Liver (tissue), 9 donors: Measurements from ENCODE around the gene LCE3E. TPM values are rescaled to one million over a fixed set of nuclear protein-coding genes. Genes with fewer than 3 reads are reported as not detected.
"Not testable (repeated sequence)": the region's sequence is repeated elsewhere in the genome, so short reads cannot be mapped to it uniquely, and the experiment has no call there.

Experiments
- DNase-seq: peaks from one replicate; pipeline ENCODE4 v3.0.0-alpha.2; 2017; ENCODE audit warnings: low spot score
- H3K27ac ChIP-seq, 2 donors: one replicate each; pipeline ENCODE4 v1.7.0; 2013; ENCODE audit warnings: inconsistent platforms in 2 of 2, low read length in 2 of 2, control low read depth in 1 of 2, low read depth in 1 of 2, mild to moderate bottlenecking in 1 of 2
- H3K27me3 ChIP-seq, 4 donors: one replicate each; pipeline versions ENCODE4 v1.6.1 to v1.7.0; 2013; ENCODE audit warnings: low read length in 3 of 4, inconsistent platforms in 1 of 4, mild to moderate bottlenecking in 1 of 4, moderate library complexity in 1 of 4; ENCODE audit not compliant: control insufficient read depth in 4 of 4, insufficient read depth in 4 of 4
- H3K36me3 ChIP-seq, 4 donors: one replicate each; pipeline versions ENCODE4 v1.6.1 to v1.7.0; 2013; ENCODE audit warnings: low read length in 3 of 4, mild to moderate bottlenecking in 3 of 4, low read depth in 1 of 4, moderate library complexity in 1 of 4; ENCODE audit not compliant: control insufficient read depth in 4 of 4, insufficient read depth in 3 of 4
- H3K4me1 ChIP-seq, 4 donors: one replicate each; pipeline versions ENCODE4 v1.6.1 to v1.7.0; 2013; ENCODE audit warnings: low read length in 3 of 4, mild to moderate bottlenecking in 3 of 4, moderate library complexity in 1 of 4; ENCODE audit not compliant: control insufficient read depth in 4 of 4, insufficient read depth in 4 of 4
- H3K4me3 ChIP-seq, 3 donors: one replicate each; pipeline versions ENCODE4 v1.6.1 to v1.7.0; 2013; ENCODE audit warnings: low read length in 3 of 3, control low read depth in 1 of 3, low read depth in 1 of 3, mild to moderate bottlenecking in 1 of 3
- H3K9ac ChIP-seq, 2 donors: one replicate each; pipeline ENCODE4 v1.7.0; 2013; ENCODE audit warnings: low read length in 2 of 2, mild to moderate bottlenecking in 2 of 2, moderate library complexity in 2 of 2, control low read depth in 1 of 2, low read depth in 1 of 2
- H3K9me3 ChIP-seq, 4 donors: one replicate each; pipeline versions ENCODE4 v1.6.1 to v1.7.0; 2013; ENCODE audit warnings: low read length in 3 of 4; ENCODE audit not compliant: control insufficient read depth in 4 of 4
- EGR1 ChIP-seq, 2 donors: IDR thresholded peaks; 2 replicates each; pipeline ENCODE4 v1.6.1; 2016 to 2018; ENCODE audit warnings: antibody characterized with exemption in 2 of 2, low read depth in 2 of 2
- FOXA1 ChIP-seq: IDR thresholded peaks from 2 replicates; pipeline ENCODE4 v1.6.1; 2016; ENCODE audit warnings: antibody characterized with exemption
- GABPA ChIP-seq, 2 donors: IDR thresholded peaks in 1 of 2; conservative IDR thresholded peaks in 1 of 2; 2 replicates each; pipeline ENCODE4 v1.6.1; 2016; ENCODE audit warnings: antibody characterized with exemption in 2 of 2, mild to moderate bottlenecking in 1 of 2, moderate library complexity in 1 of 2
- HNF4G ChIP-seq: IDR thresholded peaks from 2 replicates; pipeline ENCODE4 v1.6.1; 2016; ENCODE audit warnings: antibody characterized with exemption
- JUND ChIP-seq, 2 donors: IDR thresholded peaks; 2 replicates each; pipeline ENCODE4 v1.6.1; 2016; ENCODE audit warnings: antibody characterized with exemption in 2 of 2
- NR2F2 ChIP-seq: IDR thresholded peaks from 2 replicates; pipeline ENCODE4 v1.6.1; 2016; ENCODE audit warnings: antibody characterized with exemption
- RAD21 ChIP-seq, 2 donors: IDR thresholded peaks; 2 replicates each; pipeline ENCODE4 v1.6.1; 2016; ENCODE audit warnings: antibody characterized with exemption in 2 of 2, mild to moderate bottlenecking in 2 of 2
- RXRA ChIP-seq, 2 donors: IDR thresholded peaks; 2 replicates each; pipeline ENCODE4 v1.6.1; 2017 to 2018; ENCODE audit warnings: antibody characterized with exemption in 2 of 2, mild to moderate bottlenecking in 1 of 2
- SP1 ChIP-seq: IDR thresholded peaks from 2 replicates; pipeline ENCODE4 v1.6.1; 2018; ENCODE audit warnings: antibody characterized with exemption, mild to moderate bottlenecking
- TAF1 ChIP-seq: conservative IDR thresholded peaks from 2 replicates; pipeline ENCODE4 v1.6.1; 2016; ENCODE audit warnings: antibody characterized with exemption, mild to moderate bottlenecking
- YY1 ChIP-seq: IDR thresholded peaks from 2 replicates; pipeline ENCODE4 v1.6.1; 2016; ENCODE audit warnings: antibody characterized with exemption, mild to moderate bottlenecking
- WGBS: extraction: QIAGEN DNeasy Blood & Tissue Kit; methylation state at CpG from one replicate; pipeline ENCODE4 v1.1.7; 2013; 5-methylcytosine and 5-hydroxymethylcytosine counted together
- polyA plus RNA-seq, 2 donors: library from polyadenylated mRNA; stranded (reverse) in 1 of 2; unstranded in 1 of 2; fragments of 200-250 nt in 1 of 2; fragments of >200 nt in 1 of 2; fragmentation: Nextera tagmentation in 1 of 2; extraction: Ambion mirVana in 1 of 2; gene quantifications; one replicate each; pipeline versions ENCODE4 v1.2.1 to v1.2.3, GENCODE V29; 2013 to 2015
- total RNA-seq, 2 donors: library from RNA; depleted of rRNA; stranded (reverse); fragments of >200 nt; gene quantifications; one replicate each; pipeline ENCODE4 v1.2.3, GENCODE V29; 2014
- TF ChIP-seq, protein P1 (sequence below): IDR thresholded peaks from 2 replicates; pipeline ENCODE4 v1.6.1; 2016; ENCODE audit warnings: antibody characterized with exemption
- TF ChIP-seq, protein P2 (sequence below): IDR thresholded peaks from 2 replicates; pipeline ENCODE4 v1.6.1; 2016; ENCODE audit warnings: antibody characterized with exemption, mild to moderate bottlenecking
- TF ChIP-seq, protein P3 (sequence below): IDR thresholded peaks from 2 replicates; pipeline ENCODE4 v1.6.1; 2016; ENCODE audit warnings: antibody characterized with exemption
- TF ChIP-seq, protein P4 (sequence below): IDR thresholded peaks from 2 replicates; pipeline ENCODE4 v1.6.1; 2016; ENCODE audit warnings: antibody characterized with exemption
- donor health status: healthy.
- donor health status: healthy.
- donor health status: healthy.
- donor health status: healthy.
- donor health status: healthy.

LCE3E gene
- total and polyA plus RNA-seq, 4 donors, result not detected

DNA sequence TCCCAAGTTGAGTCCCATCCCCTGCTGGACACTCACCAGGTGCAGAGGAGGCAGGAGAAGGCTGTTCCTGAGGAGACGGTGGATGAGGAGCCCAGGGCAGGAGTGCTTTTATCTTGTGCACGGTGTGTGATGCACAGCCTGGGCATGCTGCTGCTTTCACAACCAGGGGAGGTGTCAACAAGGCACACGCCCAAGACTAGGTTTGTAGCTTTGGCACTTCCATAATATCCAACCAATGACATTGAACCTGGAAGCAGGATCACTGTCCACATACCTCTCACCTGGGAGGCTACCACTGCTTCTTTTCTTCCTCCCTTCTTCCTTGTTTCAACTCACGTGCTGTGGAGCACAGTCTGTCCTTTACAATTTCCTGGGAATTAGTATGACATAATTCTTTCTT is 13.9 kb upstream of the LCE3E start, which contains the start of gene LCE3D:
Gene LCE3D, minus strand, starts transcription at position 84 of the 400 bp plus-strand sequence. CDS start 580 bp downstream, outside the sequence.
- no peak for DNase-seq
- no peak within 1 kb of the TSS for H3K4me3 ChIP-seq
- no peaks in the 10 kb centered on the region for H3K4me1 ChIP-seq
- 69% methylated on average over 4 of the region's 4 CpGs for WGBS
- peaks cover 0 to 1% (median 0%) of the 10 kb centered on the region in 4 donors for H3K9me3 ChIP-seq
- no peak within 1 kb of the TSS for H3K27ac ChIP-seq
- H3K9ac ChIP-seq, result no peak within 1 kb of the TSS
- no peaks in the 10 kb centered on the region for H3K36me3 ChIP-seq
- peaks cover 0 to 14% (median 0%) of the 10 kb centered on the region in 4 donors for H3K27me3 ChIP-seq
- TF ChIP-seq, protein P1, sequence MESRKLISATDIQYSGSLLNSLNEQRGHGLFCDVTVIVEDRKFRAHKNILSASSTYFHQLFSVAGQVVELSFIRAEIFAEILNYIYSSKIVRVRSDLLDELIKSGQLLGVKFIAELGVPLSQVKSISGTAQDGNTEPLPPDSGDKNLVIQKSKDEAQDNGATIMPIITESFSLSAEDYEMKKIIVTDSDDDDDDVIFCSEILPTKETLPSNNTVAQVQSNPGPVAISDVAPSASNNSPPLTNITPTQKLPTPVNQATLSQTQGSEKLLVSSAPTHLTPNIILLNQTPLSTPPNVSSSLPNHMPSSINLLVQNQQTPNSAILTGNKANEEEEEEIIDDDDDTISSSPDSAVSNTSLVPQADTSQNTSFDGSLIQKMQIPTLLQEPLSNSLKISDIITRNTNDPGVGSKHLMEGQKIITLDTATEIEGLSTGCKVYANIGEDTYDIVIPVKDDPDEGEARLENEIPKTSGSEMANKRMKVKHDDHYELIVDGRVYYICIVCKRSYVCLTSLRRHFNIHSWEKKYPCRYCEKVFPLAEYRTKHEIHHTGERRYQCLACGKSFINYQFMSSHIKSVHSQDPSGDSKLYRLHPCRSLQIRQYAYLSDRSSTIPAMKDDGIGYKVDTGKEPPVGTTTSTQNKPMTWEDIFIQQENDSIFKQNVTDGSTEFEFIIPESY, result no peak
- TF ChIP-seq RXRA (IDR thresholded peaks at IDR 0.05) (no peak), HNF4G (no peak), GABPA (IDR thresholded peaks at IDR 0.05 in 1 of 2, conservative IDR thresholded peaks at IDR 0.05 in 1 of 2) (no peak), YY1 (no peak), TAF1 (no peak), NR2F2 (no peak), EGR1 (IDR thresholded peaks at IDR 0.05; ENCODE audit: low read depth in 2 of 2) (no peak), FOXA1 (no peak), JUND (IDR thresholded peaks at IDR 0.05) (no peak), RAD21 (IDR thresholded peaks at IDR 0.05) (no peak), SP1 (no peak)
- TF ChIP-seq, protein P2, sequence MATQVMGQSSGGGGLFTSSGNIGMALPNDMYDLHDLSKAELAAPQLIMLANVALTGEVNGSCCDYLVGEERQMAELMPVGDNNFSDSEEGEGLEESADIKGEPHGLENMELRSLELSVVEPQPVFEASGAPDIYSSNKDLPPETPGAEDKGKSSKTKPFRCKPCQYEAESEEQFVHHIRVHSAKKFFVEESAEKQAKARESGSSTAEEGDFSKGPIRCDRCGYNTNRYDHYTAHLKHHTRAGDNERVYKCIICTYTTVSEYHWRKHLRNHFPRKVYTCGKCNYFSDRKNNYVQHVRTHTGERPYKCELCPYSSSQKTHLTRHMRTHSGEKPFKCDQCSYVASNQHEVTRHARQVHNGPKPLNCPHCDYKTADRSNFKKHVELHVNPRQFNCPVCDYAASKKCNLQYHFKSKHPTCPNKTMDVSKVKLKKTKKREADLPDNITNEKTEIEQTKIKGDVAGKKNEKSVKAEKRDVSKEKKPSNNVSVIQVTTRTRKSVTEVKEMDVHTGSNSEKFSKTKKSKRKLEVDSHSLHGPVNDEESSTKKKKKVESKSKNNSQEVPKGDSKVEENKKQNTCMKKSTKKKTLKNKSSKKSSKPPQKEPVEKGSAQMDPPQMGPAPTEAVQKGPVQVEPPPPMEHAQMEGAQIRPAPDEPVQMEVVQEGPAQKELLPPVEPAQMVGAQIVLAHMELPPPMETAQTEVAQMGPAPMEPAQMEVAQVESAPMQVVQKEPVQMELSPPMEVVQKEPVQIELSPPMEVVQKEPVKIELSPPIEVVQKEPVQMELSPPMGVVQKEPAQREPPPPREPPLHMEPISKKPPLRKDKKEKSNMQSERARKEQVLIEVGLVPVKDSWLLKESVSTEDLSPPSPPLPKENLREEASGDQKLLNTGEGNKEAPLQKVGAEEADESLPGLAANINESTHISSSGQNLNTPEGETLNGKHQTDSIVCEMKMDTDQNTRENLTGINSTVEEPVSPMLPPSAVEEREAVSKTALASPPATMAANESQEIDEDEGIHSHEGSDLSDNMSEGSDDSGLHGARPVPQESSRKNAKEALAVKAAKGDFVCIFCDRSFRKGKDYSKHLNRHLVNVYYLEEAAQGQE, result no peak
- TF ChIP-seq, protein P3, sequence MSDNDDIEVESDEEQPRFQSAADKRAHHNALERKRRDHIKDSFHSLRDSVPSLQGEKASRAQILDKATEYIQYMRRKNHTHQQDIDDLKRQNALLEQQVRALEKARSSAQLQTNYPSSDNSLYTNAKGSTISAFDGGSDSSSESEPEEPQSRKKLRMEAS, result no peak
- TF ChIP-seq, protein P4, sequence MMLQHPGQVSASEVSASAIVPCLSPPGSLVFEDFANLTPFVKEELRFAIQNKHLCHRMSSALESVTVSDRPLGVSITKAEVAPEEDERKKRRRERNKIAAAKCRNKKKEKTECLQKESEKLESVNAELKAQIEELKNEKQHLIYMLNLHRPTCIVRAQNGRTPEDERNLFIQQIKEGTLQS, result no peak

DNA sequence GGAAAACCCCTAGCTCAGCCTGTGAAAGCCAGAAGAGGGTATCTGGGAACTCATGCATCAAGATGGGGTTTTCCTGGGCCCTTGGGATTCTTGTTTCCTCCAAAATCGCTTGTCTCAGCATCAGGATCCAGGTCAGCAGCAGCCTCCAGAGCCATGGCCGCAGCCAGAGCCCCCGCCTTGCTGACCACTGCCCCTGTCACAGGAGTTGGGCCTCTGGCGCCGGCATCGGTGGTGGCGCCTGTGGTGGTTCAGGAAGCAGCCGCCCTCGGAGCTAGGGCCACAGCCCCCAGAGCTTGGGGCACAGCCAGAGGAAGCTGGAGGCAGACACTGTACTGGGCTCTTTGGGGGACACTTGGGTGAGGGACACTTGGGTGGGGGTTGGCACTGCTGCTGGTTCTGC is 12.9 kb upstream of the LCE3E start:
- 87% methylated on average over 9 of the region's 9 CpGs for WGBS
- not testable (repeated sequence) for DNase-seq, H3K27ac ChIP-seq, H3K36me3 ChIP-seq, H3K4me3 ChIP-seq, H3K9ac ChIP-seq, H3K4me1 ChIP-seq, H3K9me3 ChIP-seq
- peaks cover 0 to 14% (median 0%) of the 10 kb centered on the region in 4 donors for H3K27me3 ChIP-seq
